ENCODE results near the gene WDR48. TPM values are rescaled to one million over a fixed set of nuclear protein-coding genes. Genes with fewer than 3 reads are reported as not detected.

WDR48 gene
- total RNA-seq, 2 donors from 2014 or later = 15.8 to 16.5 TPM

DNA sequence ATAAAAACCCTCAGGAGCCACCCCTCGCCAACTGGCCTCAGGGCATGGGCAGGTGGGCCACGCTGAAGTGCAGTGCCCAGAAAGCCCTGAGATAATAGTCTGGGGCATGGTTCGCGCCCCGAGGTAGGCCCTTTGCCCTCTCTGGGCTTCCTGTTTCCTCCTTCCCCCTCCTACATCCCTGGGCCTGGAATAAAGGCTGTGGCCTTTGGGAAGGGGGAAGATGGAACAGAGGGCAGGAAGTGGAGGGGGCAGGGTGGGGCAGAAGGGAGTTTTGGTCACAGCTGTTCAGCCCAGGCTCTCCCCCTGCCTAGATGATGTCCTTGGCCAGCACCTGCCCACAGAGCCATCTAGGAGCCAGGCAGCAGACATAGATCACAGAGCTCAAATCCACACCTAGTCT lies 90.3 kb downstream of the WDR48 start:
- intact Hi-C loops (cut with DNase I) = no loop called here
- Histone ChIP-seq H3K27me3 (no peaks in the 10 kb centered on the region), H3K4me1 (peaks cover 67% of the 10 kb centered on the region), H3K36me3 (replicated peaks in 1 of 2; ENCODE audit: insufficient read depth in 1 of 2, low read depth in 2 of 2) (peaks cover 20 to 21% of the 10 kb centered on the region in 2 donors), H3K9me3 (no peaks in the 10 kb centered on the region), H3K4me3 (no peak overlapping the region), H3K27ac (peak overlapping the region; percentile 93 to 97 (median 95))
- DNase-seq (peak in 3 of 4 donors; percentile 66 to 72 (median 67)), ATAC-seq (peak; percentile 43)
- 12 to 27% methylated on average over 5 of the region's 5 CpGs for WGBS, 2 donors
- TF ChIP-seq, protein P1, sequence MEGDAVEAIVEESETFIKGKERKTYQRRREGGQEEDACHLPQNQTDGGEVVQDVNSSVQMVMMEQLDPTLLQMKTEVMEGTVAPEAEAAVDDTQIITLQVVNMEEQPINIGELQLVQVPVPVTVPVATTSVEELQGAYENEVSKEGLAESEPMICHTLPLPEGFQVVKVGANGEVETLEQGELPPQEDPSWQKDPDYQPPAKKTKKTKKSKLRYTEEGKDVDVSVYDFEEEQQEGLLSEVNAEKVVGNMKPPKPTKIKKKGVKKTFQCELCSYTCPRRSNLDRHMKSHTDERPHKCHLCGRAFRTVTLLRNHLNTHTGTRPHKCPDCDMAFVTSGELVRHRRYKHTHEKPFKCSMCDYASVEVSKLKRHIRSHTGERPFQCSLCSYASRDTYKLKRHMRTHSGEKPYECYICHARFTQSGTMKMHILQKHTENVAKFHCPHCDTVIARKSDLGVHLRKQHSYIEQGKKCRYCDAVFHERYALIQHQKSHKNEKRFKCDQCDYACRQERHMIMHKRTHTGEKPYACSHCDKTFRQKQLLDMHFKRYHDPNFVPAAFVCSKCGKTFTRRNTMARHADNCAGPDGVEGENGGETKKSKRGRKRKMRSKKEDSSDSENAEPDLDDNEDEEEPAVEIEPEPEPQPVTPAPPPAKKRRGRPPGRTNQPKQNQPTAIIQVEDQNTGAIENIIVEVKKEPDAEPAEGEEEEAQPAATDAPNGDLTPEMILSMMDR (IDR thresholded peaks at IDR 0.05) = no peak
- peak in 2 of 3 donors; percentile 29 to 53 for TF ChIP-seq POLR2A (IDR thresholded peaks at IDR 0.05)

DNA sequence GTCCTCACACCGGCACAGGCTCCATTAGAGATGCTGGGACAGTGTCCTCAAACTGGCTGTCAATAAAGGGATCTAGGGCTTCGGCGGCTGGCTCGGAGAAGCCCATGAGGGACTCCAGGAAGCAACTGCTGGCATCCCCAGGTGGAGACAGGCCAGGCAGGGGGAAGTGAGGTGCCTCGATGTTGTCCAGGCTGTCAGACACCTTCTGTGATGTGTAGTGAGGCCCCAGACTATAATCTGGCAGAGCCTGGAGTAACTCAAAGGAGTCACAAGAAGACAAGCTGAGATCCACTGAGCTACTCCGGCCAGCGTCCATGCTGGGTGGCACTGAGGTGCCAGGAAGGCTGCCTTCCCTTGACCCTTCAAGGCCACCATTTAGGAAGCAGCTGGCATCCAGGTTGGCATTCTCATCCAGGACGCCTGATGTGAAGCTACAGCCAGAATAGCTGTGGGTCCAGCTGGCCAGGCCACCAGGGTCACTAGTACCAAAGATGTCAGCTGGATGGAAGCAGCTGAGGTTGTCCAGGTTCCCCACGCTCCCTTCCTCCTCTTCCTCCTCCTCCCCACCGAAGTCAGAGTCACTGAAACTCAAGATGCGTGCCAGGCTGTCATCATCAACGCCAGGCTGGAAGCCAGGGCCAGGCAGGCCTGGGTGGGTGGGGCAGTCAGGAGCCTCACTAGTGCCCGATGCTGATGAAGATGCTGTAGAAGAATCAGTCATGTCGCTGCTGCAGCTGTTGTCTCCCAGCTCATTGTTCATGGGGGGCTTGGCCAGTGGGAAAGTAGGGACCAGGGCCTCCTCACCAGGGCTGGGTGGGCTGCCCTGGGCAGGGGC lies 91.5 kb downstream of the WDR48 start:
- Histone ChIP-seq H3K36me3 (replicated peaks in 1 of 2; ENCODE audit: insufficient read depth in 1 of 2, low read depth in 2 of 2) (peaks cover 20 to 21% of the 10 kb centered on the region in 2 donors), H3K4me1 (peaks cover 79% of the 10 kb centered on the region), H3K27ac (peak overlapping the region; percentile 93 to 97 (median 95)), H3K4me3 (no peak overlapping the region), H3K27me3 (no peaks in the 10 kb centered on the region), H3K9me3 (no peaks in the 10 kb centered on the region)
- intact Hi-C loops (cut with DNase I) = no loop called here
- DNase-seq (peak in 1 of 4 donors; percentile 8), ATAC-seq (no peak)
- no peak for TF ChIP-seq POLR2A (IDR thresholded peaks at IDR 0.05)
- TF ChIP-seq, protein P1 (IDR thresholded peaks at IDR 0.05) = no peak
- WGBS, 2 donors = 62 to 78% methylated on average over 10 to 14 of the region's 14 CpGs

DNA sequence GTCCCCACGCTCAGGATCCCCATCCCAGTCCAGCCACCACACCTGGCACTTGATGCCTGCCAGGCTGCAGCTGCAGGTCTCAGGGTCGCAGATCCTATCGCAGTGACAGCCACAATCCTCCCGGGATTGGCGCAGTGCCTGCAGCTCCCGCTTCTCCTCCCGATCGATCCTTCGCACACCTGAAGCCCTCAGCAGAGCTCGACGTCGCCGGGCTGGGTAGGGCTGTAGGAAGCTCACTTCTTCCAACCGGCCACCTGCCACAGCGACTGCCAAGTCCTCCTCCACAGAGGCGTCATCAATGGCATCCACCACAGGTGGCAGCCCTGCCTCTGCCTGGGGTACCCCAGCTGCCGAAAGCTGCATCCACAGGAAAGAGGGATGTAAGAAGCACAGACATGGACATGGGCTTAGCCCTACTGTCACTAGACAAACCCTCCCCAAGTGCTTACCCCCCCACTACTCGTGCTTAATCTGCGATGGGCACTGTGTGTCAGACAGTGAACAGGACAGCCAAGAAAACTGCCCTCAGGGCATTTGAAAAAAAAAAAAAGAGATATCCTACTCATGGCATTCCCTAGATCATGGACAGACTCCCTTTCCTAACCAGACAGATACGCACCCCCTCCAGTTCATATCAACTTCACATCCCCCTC lies 92.4 kb downstream of the WDR48 start:
- peaks cover 88% of the 10 kb centered on the region for H3K4me1 ChIP-seq
- no peak for TF ChIP-seq POLR2A (IDR thresholded peaks at IDR 0.05)
- TF ChIP-seq, protein P1 (IDR thresholded peaks at IDR 0.05) = no peak
- peaks cover 20 to 21% of the 10 kb centered on the region in 2 donors for H3K36me3 ChIP-seq (replicated peaks in 1 of 2; ENCODE audit: insufficient read depth in 1 of 2, low read depth in 2 of 2)
- H3K27ac ChIP-seq = peak overlapping the region in 2 of 4 donors; percentile 93 to 94
- peak in 1 of 4 donors; percentile 20 for DNase-seq
- no peaks in the 10 kb centered on the region for H3K9me3 ChIP-seq
- ATAC-seq = no peak
- H3K27me3 ChIP-seq = no peaks in the 10 kb centered on the region
- intact Hi-C loops (cut with DNase I) = no loop called here
- 60 to 76% methylated on average over 9 to 15 of the region's 20 CpGs for WGBS, 2 donors
- H3K4me3 ChIP-seq = no peak overlapping the region

DNA sequence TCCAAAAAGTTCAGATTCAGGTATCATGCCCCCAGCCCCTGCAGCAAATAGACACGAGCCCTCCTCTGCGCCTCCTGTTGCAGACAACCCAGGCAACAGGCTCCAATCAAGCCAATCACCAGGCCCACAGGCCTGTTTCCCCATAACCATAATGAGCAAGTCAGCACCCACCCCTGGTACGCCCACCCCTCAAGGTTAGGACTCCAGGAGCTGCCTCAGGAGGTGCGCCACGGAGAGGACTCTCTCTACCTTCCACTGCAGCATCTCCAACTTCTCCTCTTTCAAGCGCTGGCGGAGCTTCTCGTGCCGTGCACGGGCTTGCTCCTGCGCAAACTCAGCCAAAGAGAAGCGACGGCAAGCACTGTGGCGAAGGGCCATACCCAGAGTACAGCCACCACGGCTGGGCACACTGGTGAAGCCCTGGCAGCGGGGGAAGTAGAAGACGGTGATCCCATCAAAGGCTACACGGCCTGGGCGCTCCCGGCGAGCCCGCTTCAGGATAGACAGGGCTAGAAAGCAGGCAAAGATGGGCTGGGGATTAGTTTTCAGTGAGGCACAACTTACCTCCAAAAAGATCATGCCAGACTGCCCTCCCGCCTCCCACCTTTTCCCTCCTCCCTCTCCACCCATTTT lies 93.0 kb downstream of the WDR48 start:
- Histone ChIP-seq H3K36me3 (replicated peaks in 1 of 2; ENCODE audit: insufficient read depth in 1 of 2, low read depth in 2 of 2) (peaks cover 20 to 21% of the 10 kb centered on the region in 2 donors), H3K27ac (peak overlapping the region in 1 of 4 donors; percentile 100), H3K27me3 (no peaks in the 10 kb centered on the region), H3K4me3 (no peak overlapping the region), H3K4me1 (peaks cover 90% of the 10 kb centered on the region), H3K9me3 (no peaks in the 10 kb centered on the region)
- intact Hi-C loops (cut with DNase I) = loop anchor here (5.0 kb wide), 1 partner anchor 42 kb away; no protein-coding TSS in a partner anchor
- DNase-seq = no peak
- ATAC-seq = no peak
- WGBS, 2 donors = 92 to 95% methylated on average over 23 of the region's 23 CpGs
- TF ChIP-seq POLR2A (IDR thresholded peaks at IDR 0.05) = no peak

DNA sequence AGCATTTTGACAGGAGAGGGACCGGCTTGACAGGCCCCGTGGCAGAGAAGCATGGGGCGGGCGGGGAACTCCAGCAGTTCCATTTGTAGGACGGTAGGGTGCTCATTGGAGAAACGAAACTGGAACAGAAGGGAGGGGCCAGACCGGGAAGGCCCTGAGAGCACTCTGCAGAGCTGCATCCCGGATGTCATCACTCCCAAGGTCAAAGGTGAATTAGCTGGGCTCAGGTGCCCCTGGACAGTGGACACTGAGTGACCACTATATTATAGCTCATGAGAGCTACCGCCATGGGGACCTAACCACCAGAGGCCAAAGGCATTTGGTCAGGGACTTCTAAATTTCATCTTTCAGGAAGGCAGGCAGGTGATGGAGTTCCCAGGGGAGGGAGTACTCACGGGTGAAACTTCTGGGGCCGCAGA lies 94.3 kb downstream of the WDR48 start:
- intact Hi-C loops (cut with DNase I) = loop anchor here (5.0 kb wide), 1 partner anchor 41 kb away; no protein-coding TSS in a partner anchor
- H3K9me3 ChIP-seq = no peaks in the 10 kb centered on the region
- WGBS, 2 donors = 54 to 56% methylated on average over 11 of the region's 11 CpGs
- H3K4me3 ChIP-seq = no peak overlapping the region
- H3K4me1 ChIP-seq = peaks cover 90% of the 10 kb centered on the region
- DNase-seq (peak in 1 of 4 donors; percentile 63), ATAC-seq (no peak)
- H3K27me3 ChIP-seq = no peaks in the 10 kb centered on the region
- H3K36me3 ChIP-seq (replicated peaks in 1 of 2; ENCODE audit: insufficient read depth in 1 of 2, low read depth in 2 of 2) = peaks cover 20 to 21% of the 10 kb centered on the region in 2 donors
- peak overlapping the region; percentile 33 to 100 (median 100) for H3K27ac ChIP-seq
- TF ChIP-seq, protein P1 (IDR thresholded peaks at IDR 0.05) = peak in 1 of 7 experiments; percentile 24
- TF ChIP-seq POLR2A (IDR thresholded peaks at IDR 0.05) = no peak
